PFSK-1 (cell line): Measurements from ENCODE around the gene UMOD.

Source experiments
- FOXP2 ChIP-seq: optimal IDR thresholded peaks from 2 replicates; pipeline ENCODE3; 2011; ENCODE audit warnings: borderline replicate concordance, control low read depth, inconsistent platforms; ENCODE audit not compliant: insufficient read depth; ENCODE audit errors: extremely low read length, extremely low read depth
- POLR2AphosphoS5 ChIP-seq: IDR thresholded peaks from 2 replicates; pipeline ENCODE4 v1.6.1; 2012; ENCODE audit warnings: low read depth, mild to moderate bottlenecking, control low read depth, low read length, moderate library complexity
- REST ChIP-seq, 2 experiments: IDR thresholded peaks; 2 replicates each; pipeline versions ENCODE4 v1.6.1 to v1.8.0; 2011 to 2012; ENCODE audit warnings: low read depth in 2 of 2, low read length in 2 of 2, control low read depth in 1 of 2, inconsistent platforms in 1 of 2, mild to moderate bottlenecking in 1 of 2, moderate library complexity in 1 of 2; ENCODE audit not compliant: insufficient read depth in 1 of 2
- SIN3A ChIP-seq: IDR thresholded peaks from 2 replicates; pipeline ENCODE4 v1.6.1; 2012; ENCODE audit warnings: mild to moderate bottlenecking, low read length, moderate library complexity, borderline replicate concordance; ENCODE audit not compliant: insufficient read depth
- TAF1 ChIP-seq: IDR thresholded peaks from 2 replicates; pipeline ENCODE4 v1.6.1; 2012; ENCODE audit warnings: low read length, control low read depth, borderline replicate concordance; ENCODE audit not compliant: insufficient read depth

The UMOD gene

GRCh38 chr16:20320592-20320991 lies 31.9 kb downstream of the UMOD start:
- no peak for TF ChIP-seq POLR2AphosphoS5
- no peak for TF ChIP-seq FOXP2
- TF ChIP-seq TAF1: no peak
- no peak for TF ChIP-seq SIN3A
- TF ChIP-seq REST (IDR thresholded peaks at IDR 0.05; ENCODE audit: insufficient read depth in 1 of 2, low read depth in 2 of 2, low read length in 2 of 2): no peak

GRCh38 chr16:20320178-20320577 lies 32.3 kb downstream of the UMOD start:
- TF ChIP-seq FOXP2 (no peak), REST (IDR thresholded peaks at IDR 0.05; ENCODE audit: insufficient read depth in 1 of 2, low read depth in 2 of 2, low read length in 2 of 2) (no peak), SIN3A (no peak), POLR2AphosphoS5 (no peak), TAF1 (no peak)

DNA sequence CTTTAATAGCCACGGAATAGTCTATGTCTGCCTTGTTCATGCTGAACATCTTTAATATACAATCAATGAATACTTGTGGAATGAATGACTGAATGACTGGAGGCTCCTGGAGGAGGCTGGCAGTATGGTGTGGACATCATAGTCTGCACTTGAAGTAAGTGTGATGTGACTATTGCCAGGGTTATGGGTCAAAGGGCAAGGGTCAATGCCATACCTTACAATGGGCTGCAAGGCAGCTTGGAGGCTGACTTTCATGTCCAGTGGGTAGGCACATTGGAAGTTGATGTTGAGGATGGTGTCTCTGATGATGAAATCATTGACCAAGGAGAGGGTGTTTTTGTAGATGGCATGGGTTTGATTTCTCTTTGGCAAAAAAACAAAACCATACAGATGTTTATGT lies 33.1 kb downstream of the UMOD start:
- TF ChIP-seq REST (IDR thresholded peaks at IDR 0.05; ENCODE audit: insufficient read depth in 1 of 2, low read depth in 2 of 2, low read length in 2 of 2): no peak
- no peak for TF ChIP-seq POLR2AphosphoS5
- TF ChIP-seq TAF1: no peak
- no peak for TF ChIP-seq FOXP2
- no peak for TF ChIP-seq SIN3A

DNA sequence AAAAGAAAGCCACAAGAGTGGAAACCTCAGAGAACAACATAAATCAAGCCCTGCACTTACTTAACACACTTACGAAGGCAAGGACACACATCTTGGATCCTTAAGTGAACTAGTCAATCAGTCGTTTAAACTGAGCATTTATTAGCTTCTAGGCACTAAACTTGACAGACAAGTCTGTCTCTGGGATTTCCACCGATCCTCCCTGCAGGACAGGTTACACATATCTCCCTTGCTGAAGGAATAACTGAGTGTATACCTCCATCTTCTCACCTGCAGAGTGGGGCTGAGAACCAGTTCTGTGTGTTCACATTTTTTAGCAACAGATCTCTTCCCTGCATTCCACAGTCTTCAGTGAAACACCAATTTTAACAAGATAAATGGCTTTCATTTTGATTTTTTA lies 34.1 kb downstream of the UMOD start:
- TF ChIP-seq FOXP2 (no peak), TAF1 (no peak), REST (IDR thresholded peaks at IDR 0.05; ENCODE audit: insufficient read depth in 1 of 2, low read depth in 2 of 2, low read length in 2 of 2) (no peak), POLR2AphosphoS5 (no peak), SIN3A (no peak)

DNA sequence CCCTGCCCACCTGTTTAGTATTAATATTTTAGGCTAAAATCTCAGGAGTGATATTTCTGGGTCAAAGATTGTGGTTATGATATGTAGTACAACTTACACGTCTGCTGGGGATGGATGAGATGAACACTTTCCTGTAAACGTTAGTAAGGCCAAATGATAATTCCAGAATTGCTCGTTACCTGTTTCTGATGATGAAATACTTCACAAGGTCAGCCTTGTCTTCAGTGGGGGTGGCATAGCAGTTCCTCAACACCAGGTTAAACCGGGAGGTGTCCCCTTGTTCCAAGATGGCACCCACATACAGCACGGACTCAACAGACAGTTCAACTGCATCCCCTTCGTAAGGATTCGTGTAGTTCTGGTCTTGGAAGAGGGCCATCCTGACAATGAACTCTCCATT lies 34.5 kb downstream of the UMOD start:
- TF ChIP-seq POLR2AphosphoS5: no peak
- TF ChIP-seq FOXP2: no peak
- TF ChIP-seq TAF1: no peak
- TF ChIP-seq SIN3A: no peak
- no peak for TF ChIP-seq REST (IDR thresholded peaks at IDR 0.05; ENCODE audit: insufficient read depth in 1 of 2, low read depth in 2 of 2, low read length in 2 of 2)
